Measurements from ENCODE around the gene ARL13B. TPM values are rescaled to one million over a fixed set of nuclear protein-coding genes. Genes with fewer than 3 reads are reported as not detected.

Gene ARL13B
- total RNA-seq, 1 donor from 2014 or later: 14.6 TPM

DNA sequence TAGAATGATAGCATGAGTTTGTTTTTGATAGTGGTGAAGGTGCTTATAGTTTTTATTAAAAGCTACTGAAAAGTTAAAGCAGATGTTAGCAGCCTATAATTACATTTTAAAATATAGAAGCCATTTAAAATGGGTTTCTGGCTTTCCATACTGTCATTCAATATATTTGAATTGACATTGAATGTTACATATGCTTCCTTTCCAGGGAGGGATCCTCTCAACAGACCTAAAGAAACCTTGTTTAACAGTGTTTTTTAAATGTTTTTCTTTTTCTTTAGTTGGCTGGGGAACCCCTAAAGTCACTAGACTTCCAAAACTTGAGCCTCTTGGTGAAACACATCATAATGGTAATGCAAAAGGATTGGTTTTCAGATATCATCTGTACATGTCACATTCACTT is 70.6 kb downstream of the ARL13B start:
- Mint-ChIP-seq H3K4me3 (ENCODE audit: unreplicated experiment) (no peak overlapping the region), H3K27ac (ENCODE audit: unreplicated experiment) (no peak overlapping the region), H3K27me3 (ENCODE audit: unreplicated experiment) (no peaks in the 10 kb centered on the region), H3K9me3 (ENCODE audit: unreplicated experiment) (no peaks in the 10 kb centered on the region), H3K36me3 (ENCODE audit: unreplicated experiment) (peaks cover 2% of the 10 kb centered on the region), H3K4me1 (ENCODE audit: unreplicated experiment) (no peaks in the 10 kb centered on the region)
- TF ChIP-seq, protein P1, sequence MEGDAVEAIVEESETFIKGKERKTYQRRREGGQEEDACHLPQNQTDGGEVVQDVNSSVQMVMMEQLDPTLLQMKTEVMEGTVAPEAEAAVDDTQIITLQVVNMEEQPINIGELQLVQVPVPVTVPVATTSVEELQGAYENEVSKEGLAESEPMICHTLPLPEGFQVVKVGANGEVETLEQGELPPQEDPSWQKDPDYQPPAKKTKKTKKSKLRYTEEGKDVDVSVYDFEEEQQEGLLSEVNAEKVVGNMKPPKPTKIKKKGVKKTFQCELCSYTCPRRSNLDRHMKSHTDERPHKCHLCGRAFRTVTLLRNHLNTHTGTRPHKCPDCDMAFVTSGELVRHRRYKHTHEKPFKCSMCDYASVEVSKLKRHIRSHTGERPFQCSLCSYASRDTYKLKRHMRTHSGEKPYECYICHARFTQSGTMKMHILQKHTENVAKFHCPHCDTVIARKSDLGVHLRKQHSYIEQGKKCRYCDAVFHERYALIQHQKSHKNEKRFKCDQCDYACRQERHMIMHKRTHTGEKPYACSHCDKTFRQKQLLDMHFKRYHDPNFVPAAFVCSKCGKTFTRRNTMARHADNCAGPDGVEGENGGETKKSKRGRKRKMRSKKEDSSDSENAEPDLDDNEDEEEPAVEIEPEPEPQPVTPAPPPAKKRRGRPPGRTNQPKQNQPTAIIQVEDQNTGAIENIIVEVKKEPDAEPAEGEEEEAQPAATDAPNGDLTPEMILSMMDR (IDR thresholded peaks at IDR 0.05): no peak
- DNase-seq (ENCODE audit: extremely low spot score, unreplicated experiment): no peak

DNA sequence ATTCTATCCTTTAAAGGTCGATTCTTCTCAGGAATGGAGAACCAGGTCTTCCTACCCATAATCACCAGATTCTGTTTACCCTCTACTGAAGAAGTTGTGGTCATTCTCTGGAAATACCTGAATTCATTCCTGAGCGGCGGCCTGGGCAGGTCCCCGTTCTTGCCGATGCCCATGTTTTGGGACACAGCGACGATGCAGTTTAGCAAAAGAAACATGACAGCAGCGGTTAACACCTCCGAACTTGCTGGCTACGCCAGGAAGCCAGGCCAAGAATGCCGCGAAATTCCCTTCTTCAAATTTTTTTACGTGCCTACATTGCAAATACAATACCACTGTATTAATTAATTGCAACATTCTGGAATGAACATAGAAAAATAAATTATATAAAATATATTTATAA is 81.3 kb downstream of the ARL13B start:
- DNase-seq (ENCODE audit: extremely low spot score, unreplicated experiment): no peak
- peaks cover 9% of the 10 kb centered on the region for H3K36me3 Mint-ChIP-seq (ENCODE audit: unreplicated experiment)
- H3K9me3 Mint-ChIP-seq (ENCODE audit: unreplicated experiment): no peaks in the 10 kb centered on the region
- no peak overlapping the region for H3K27ac Mint-ChIP-seq (ENCODE audit: unreplicated experiment)
- H3K4me3 Mint-ChIP-seq (ENCODE audit: unreplicated experiment): no peak overlapping the region
- TF ChIP-seq, protein P1 (IDR thresholded peaks at IDR 0.05): no peak
- peaks cover 30% of the 10 kb centered on the region for H3K4me1 Mint-ChIP-seq (ENCODE audit: unreplicated experiment)
- no peaks in the 10 kb centered on the region for H3K27me3 Mint-ChIP-seq (ENCODE audit: unreplicated experiment)

DNA sequence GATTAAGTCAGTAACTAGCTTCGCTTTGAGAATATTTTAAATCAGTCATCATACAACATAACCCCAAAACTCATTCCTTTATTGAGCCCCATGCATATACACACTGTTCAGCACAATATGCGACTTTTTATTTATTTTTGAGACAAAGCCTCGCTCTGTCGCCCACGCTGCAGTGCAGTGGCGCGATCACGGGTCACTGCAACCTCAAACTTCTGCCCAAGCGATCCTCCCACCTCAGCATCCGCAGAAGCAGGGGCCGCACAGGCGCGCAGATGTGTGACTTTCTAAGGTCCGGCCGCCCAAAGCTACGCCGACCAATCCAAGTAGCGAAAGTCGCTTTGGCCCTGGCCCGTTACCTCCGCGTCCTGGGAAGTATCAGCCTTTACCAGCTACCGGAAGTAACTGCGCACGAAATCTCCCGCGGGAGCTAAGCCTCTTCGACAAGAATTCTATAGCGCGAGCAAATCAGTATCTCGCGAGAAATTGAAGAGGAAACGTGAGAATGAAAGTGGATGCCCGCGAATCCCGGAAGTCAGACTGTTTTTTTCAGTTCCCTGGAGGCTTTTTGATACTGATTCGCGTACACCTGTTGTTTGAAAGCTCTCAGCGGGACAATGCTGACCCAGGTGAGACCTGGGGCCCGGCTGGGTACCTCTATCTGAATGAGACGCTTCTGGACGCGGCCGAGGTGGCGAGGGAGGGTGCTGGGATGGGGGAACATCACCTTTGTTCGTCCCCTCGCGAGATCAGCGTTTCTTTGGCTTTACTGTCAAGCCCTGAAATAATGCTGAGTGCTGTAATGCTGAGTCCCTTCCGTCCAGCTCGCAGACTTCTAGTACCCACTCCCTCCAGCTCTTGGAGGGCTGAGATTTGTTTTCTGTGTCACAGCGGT is 82.8 kb downstream of the ARL13B start, which contains the start of the genes DHFR2 and NSUN3:
TSS of gene DHFR2 (minus strand) at position 404 of the 892 bp plus-strand sequence. CDS start 1,405 bp downstream, outside the sequence.
TSS of gene NSUN3 (plus strand) at position 549 of the 892 bp plus-strand sequence. CDS start at position 615, 66 bp downstream.
- no peaks in the 10 kb centered on the region for H3K27me3 Mint-ChIP-seq (ENCODE audit: unreplicated experiment)
- TF ChIP-seq, protein P1 (IDR thresholded peaks at IDR 0.05): no peak

DNA sequence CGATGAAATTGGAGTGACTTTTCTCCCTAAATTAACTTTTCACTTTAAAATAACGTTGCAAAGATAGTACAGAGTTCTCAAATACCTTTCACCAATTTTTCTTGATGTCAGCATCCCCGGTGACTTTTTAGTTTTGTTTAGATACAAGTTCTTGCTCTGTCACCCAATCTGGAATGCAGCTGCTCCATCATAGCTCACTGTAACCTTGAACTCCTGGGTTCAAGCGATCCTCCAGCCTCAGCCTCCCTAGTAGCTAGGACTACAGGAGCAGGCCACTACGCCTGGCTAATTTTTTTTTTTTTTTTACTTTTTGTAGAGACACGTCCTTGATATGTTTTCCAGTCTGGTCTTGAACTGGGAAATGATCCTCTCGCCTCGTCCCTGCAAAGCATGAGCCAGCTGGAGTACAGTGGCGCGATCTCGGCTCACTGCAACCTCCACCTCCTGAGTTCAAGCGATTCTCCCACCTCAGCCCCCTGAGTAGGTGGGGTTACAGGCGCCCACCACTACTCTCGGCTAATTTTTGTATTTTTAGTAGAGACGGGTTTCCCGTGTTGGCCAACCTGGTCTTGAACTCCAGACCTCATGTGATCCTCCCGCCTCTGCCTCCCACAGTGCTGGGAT is 83.7 kb downstream of the ARL13B start:
- no peaks in the 10 kb centered on the region for H3K9me3 Mint-ChIP-seq (ENCODE audit: unreplicated experiment)
- TF ChIP-seq, protein P1 (IDR thresholded peaks at IDR 0.05): no peak
- DNase-seq (ENCODE audit: extremely low spot score, unreplicated experiment): no peak
- H3K36me3 Mint-ChIP-seq (ENCODE audit: unreplicated experiment): peaks cover 19% of the 10 kb centered on the region
- peak overlapping the region; percentile 95 for H3K4me3 Mint-ChIP-seq (ENCODE audit: unreplicated experiment)
- no peaks in the 10 kb centered on the region for H3K27me3 Mint-ChIP-seq (ENCODE audit: unreplicated experiment)
- H3K27ac Mint-ChIP-seq (ENCODE audit: unreplicated experiment): peak overlapping the region; percentile 100
- H3K4me1 Mint-ChIP-seq (ENCODE audit: unreplicated experiment): peaks cover 31% of the 10 kb centered on the region

More for the DNA sequence above, 82.8 kb downstream of the ARL13B start, which contains the start of the genes DHFR2 and NSUN3:
- Mint-ChIP-seq H3K27ac (ENCODE audit: unreplicated experiment) (peak within 1 kb of the TSS; percentile 100), H3K4me1 (ENCODE audit: unreplicated experiment) (peaks cover 31% of the 10 kb centered on the region), H3K4me3 (ENCODE audit: unreplicated experiment) (peak within 1 kb of the TSS; percentile 95), H3K9me3 (ENCODE audit: unreplicated experiment) (no peaks in the 10 kb centered on the region), H3K36me3 (ENCODE audit: unreplicated experiment) (peaks cover 19% of the 10 kb centered on the region)
- peak; percentile 97 for DNase-seq (ENCODE audit: extremely low spot score, unreplicated experiment)
